GM13977 (cell line): Measurements from ENCODE around the gene ZFPL1.
A peak's percentile ranks its signal among the peaks of the same experiment; 100 is the strongest.

Experiments used
- DNase-seq: peaks from one replicate; pipeline ENCODE4 v3.0.0; 2012; ENCODE audit warnings: low spot score
- in situ Hi-C: fragments of 300-500 bp; cut with MboI; formaldehyde crosslinking; loops from one replicate; pipeline ENCODE4 v1.12.0; 2022; ENCODE audit warnings: low sequenced_read_pairs, low pct_unique_long_range_greater_than_20kb, mixed read lengths, inconsistent platforms; ENCODE audit not compliant: unreplicated experiment
- TF ChIP-seq, protein P1 (sequence below): IDR thresholded peaks from 2 replicates; pipeline ENCODE4 v1.5.1; 2012; ENCODE audit warnings: mild to moderate bottlenecking, control low read depth; ENCODE audit not compliant: insufficient read depth; ENCODE audit errors: extremely low read depth, missing control alignments

Gene ZFPL1

DNA sequence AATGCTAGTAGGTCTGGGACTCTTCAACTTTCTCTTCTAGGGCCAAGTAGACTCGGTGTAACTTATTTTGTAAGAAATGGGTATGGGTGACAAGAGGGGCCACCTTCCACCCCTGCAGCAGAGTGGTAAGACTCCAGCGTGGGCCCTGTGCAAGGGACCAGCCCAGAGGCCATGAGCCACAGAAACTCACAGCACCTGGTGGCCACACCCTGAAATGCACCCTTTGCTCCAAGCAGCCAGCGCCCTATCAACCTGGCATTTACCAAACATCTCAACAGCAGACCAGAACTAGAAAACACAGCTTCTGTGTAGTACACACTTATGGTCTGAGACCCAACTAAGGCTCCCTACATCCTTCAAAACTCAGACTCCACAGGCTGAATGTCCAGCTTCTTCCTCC, 5.9 kb upstream of the ZFPL1 start:
- peak; percentile 68 for DNase-seq
- in situ Hi-C loops: no loop called here
- TF ChIP-seq, protein P1, sequence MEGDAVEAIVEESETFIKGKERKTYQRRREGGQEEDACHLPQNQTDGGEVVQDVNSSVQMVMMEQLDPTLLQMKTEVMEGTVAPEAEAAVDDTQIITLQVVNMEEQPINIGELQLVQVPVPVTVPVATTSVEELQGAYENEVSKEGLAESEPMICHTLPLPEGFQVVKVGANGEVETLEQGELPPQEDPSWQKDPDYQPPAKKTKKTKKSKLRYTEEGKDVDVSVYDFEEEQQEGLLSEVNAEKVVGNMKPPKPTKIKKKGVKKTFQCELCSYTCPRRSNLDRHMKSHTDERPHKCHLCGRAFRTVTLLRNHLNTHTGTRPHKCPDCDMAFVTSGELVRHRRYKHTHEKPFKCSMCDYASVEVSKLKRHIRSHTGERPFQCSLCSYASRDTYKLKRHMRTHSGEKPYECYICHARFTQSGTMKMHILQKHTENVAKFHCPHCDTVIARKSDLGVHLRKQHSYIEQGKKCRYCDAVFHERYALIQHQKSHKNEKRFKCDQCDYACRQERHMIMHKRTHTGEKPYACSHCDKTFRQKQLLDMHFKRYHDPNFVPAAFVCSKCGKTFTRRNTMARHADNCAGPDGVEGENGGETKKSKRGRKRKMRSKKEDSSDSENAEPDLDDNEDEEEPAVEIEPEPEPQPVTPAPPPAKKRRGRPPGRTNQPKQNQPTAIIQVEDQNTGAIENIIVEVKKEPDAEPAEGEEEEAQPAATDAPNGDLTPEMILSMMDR: peak; percentile 84

DNA sequence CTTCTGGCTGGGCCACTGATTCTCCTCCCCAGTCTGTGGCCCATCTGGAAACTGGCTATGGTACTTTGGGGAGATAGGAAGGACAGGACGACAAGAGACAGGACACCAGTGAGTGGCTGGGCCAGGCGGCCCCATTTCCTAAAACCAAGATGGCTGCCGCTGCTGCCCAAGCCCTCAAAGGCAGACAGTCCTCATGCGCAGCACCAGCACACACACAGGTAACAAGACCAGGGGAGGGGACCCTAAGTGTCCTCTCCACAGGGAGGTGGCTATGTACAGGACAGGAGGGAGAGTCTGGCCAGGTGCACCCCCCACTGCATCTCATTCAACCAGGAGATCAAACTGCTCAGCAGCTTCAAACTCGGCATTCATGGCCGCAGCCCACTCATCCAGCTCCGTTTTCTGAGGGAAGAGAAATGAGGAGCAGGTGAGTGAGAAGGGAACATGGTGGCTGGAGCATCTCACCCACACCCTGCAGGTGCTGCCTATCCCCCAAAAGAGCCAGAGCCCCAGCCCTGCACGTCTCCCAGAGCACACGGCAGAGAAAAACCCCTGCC, 5.2 kb upstream of the ZFPL1 start:
- TF ChIP-seq, protein P1: no peak
- in situ Hi-C loops: no loop called here
- DNase-seq: no peak

DNA sequence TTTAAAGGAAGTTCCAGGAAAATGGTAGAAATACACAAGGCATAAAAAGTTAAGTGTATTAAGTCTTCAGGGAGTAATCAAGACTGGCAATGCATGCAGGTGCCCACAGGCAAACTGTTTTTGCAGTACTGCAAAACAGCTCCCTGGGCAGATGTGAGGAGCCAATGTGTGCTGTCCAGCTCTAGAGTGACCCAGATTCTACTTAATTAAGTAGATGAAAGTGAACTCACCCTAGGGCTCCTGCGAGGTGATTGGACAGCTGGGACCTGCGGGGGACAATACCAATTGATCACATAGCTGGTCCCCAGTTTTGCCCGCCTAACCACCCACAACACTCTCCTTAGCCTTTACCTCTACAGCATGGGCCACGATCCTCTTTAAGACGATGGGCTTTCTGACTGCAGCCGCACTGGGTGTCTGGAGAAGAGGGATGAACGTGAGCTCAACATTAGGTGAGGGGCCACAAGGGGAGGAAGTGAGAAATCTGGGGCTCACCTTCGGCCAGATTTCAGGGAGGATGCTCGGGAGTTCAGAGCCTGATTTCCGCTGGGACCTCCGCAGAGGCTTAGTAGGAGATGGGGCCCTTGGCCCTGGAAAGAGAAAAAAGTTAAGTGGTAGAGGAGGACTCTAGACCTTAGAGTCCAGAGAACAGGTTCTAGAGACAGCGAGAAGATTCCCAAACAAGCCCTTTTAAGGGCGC, 738 bp upstream of the ZFPL1 start:
- no peak for DNase-seq
- in situ Hi-C loops: no loop called here

DNA sequence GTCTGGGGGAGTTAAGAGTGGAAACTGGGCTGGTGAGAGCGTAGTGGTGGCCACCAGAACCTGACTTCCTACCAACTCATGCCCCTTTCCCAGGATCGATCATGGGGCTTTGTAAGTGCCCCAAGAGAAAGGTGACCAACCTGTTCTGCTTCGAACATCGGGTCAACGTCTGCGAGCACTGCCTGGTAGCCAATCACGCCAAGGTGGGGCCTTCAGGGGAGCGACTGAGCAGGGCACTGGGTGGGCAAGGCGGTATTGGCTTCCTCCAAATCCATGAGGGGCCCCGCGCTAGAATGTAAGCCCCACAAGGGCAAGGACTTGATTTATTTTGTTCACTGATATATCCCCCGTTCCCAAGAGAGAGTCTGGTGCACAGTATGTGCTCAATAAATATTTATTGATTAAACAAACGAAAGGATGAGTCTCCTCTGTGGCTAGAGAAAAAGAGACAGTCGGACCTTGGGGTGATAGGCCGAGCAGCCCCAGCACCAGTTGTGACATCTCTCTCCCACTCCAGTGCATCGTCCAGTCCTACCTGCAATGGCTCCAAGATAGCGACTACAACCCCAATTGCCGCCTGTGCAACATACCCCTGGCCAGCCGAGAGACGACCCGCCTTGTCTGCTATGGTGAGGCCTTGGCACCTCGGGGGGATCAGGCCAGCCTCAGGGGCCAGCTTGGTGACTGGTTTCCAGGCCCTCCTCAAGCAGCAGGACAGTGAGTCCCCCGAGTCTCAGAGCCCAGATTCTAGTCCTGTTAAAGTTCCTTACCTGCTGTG, 765 bp downstream of the ZFPL1 start:
- in situ Hi-C loops: no loop called here
- DNase-seq: no peak
- TF ChIP-seq, protein P1: no peak

More for the DNA sequence above, 738 bp upstream of the ZFPL1 start:
- TF ChIP-seq, protein P1: no peak

DNA sequence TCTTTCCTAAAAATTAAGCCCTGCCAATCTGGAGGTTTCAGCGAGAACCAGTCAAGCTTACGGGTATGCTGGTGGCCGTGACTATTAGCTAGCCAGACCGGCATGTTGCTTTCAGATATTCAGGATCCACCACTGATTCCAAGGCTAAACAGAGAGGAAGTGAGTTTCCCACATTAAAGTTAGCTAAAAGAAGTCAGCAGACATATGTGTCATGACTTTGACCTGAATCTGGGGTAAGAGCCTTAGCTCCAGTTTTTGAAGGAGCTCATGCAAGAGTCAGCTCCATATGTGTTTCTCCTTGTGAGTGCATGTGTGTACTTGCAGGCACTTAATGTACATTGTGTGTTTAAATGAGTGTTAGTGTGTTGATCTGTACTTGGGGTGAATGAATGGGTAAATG, 1.4 kb downstream of the ZFPL1 start:
- no peak for DNase-seq
- in situ Hi-C loops: no loop called here
- TF ChIP-seq, protein P1: no peak

DNA sequence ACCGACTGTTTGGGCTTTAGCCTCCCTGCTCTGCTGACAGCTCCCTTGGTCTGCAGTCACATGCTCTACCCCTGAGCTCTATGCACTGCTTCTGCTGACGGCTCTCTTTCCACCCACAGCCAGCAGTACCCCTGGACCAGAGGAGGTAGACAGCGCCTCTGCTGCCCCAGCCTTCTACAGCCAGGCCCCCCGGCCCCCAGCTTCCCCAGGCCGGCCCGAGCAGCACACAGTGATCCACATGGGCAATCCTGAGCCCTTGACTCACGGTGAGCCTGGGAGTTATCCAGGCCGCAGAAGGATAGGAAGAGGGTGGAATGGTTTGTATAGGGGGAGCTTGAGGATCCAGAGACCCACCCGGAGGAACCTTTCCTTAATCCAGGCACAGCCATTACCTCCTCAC, 2.8 kb downstream of the ZFPL1 start:
- DNase-seq: no peak
- in situ Hi-C loops: no loop called here
- TF ChIP-seq, protein P1: no peak
